Astrocyte (in vitro differentiated cells and primary cell): ENCODE measurements around the gene MICU2. TPM values are rescaled to one million over a fixed set of nuclear protein-coding genes. Genes with fewer than 3 reads are reported as not detected.

Experiments used
- DNase-seq: peaks from one replicate; pipeline ENCODE4 v3.0.0-alpha.2; 2010; ENCODE audit warnings: low read depth
- FAIRE-seq: peaks from 2 replicates; lab custom pipeline; 2011; peaks lifted over from hg19 to GRCh38; lab: Jason Lieb, UNC
- H2AFZ ChIP-seq: 2 replicates; pipeline ENCODE4 v1.6.0; 2012; ENCODE audit warnings: low read depth, low read length, inconsistent platforms
- H3K27ac ChIP-seq: 2 replicates; pipeline ENCODE4 v1.5.1; 2011; ENCODE audit warnings: low read depth, low read length, inconsistent platforms
- H3K27me3 ChIP-seq: 2 replicates; pipeline ENCODE4 v1.6.0; 2011; ENCODE audit warnings: low read length, inconsistent platforms; ENCODE audit not compliant: insufficient read depth
- H3K36me3 ChIP-seq: 2 replicates; pipeline ENCODE4 v1.5.1; 2011; ENCODE audit warnings: low read length, inconsistent platforms; ENCODE audit not compliant: insufficient read depth
- H3K4me1 ChIP-seq: 2 replicates; pipeline ENCODE4 v1.5.1; 2011; ENCODE audit warnings: low read length, inconsistent platforms; ENCODE audit not compliant: insufficient read depth
- H3K4me2 ChIP-seq: 2 replicates; pipeline ENCODE4 v1.6.0; 2012; ENCODE audit warnings: low read length, inconsistent platforms
- H3K4me3 ChIP-seq: 2 replicates; pipeline ENCODE4 v1.5.1; 2011; ENCODE audit warnings: low read depth, mild to moderate bottlenecking, low read length, inconsistent platforms; ENCODE audit not compliant: insufficient read depth
- H3K79me2 ChIP-seq: 2 replicates; pipeline ENCODE4 v1.6.0; 2012; ENCODE audit warnings: mild to moderate bottlenecking, low read length, inconsistent platforms; ENCODE audit not compliant: insufficient read depth
- H3K9ac ChIP-seq: 2 replicates; pipeline ENCODE4 v1.6.0; 2012; ENCODE audit warnings: mild to moderate bottlenecking, low read length, inconsistent platforms
- H3K9me3 ChIP-seq: 2 replicates; pipeline ENCODE4 v1.5.1; 2012; ENCODE audit warnings: low read depth, mild to moderate bottlenecking, low read length, inconsistent platforms; ENCODE audit not compliant: insufficient read depth
- H4K20me1 ChIP-seq: 2 replicates; pipeline ENCODE4 v1.6.0; 2012; ENCODE audit warnings: low read length, inconsistent platforms; ENCODE audit not compliant: insufficient read depth
- H3K27ac Mint-ChIP-seq: one replicate; pipeline ENCODE4 v1.8.0; 2021; ENCODE audit warnings: mild to moderate bottlenecking, mixed read lengths; ENCODE audit not compliant: unreplicated experiment
- H3K27me3 Mint-ChIP-seq: one replicate; pipeline ENCODE4 v1.8.0; 2021; ENCODE audit warnings: low read depth, mixed read lengths; ENCODE audit not compliant: unreplicated experiment
- H3K36me3 Mint-ChIP-seq: one replicate; pipeline ENCODE4 v1.8.0; 2021; ENCODE audit warnings: low read depth, mixed read lengths; ENCODE audit not compliant: unreplicated experiment
- H3K4me1 Mint-ChIP-seq: one replicate; pipeline ENCODE4 v1.8.0; 2021; ENCODE audit warnings: low read depth, mixed read lengths; ENCODE audit not compliant: unreplicated experiment
- H3K4me3 Mint-ChIP-seq: one replicate; pipeline ENCODE4 v1.8.0; 2021; ENCODE audit warnings: mild to moderate bottlenecking, moderate library complexity, mixed read lengths; ENCODE audit not compliant: unreplicated experiment
- H3K9me3 Mint-ChIP-seq: one replicate; pipeline ENCODE4 v1.8.0; 2021; ENCODE audit warnings: mild to moderate bottlenecking, mixed read lengths; ENCODE audit not compliant: unreplicated experiment
- EZH2 ChIP-seq: IDR thresholded peaks from 2 replicates; pipeline ENCODE4 v1.6.1; 2012; ENCODE audit warnings: mild to moderate bottlenecking, low read length, inconsistent platforms; ENCODE audit not compliant: insufficient read depth
- total RNA-seq: library from RNA; stranded (reverse); gene quantifications from 2 replicates; pipeline ENCODE4 v1.2.1, GENCODE V29; 2021
- TF ChIP-seq, protein P1 (sequence below): IDR thresholded peaks from 2 replicates; pipeline ENCODE4 v1.5.1; 2011; ENCODE audit warnings: low read depth, mild to moderate bottlenecking, inconsistent platforms, low read length, moderate library complexity; ENCODE audit not compliant: insufficient read depth

MICU2 gene
- total RNA-seq, 1 donor from 2014 or later = 31.8 TPM

DNA sequence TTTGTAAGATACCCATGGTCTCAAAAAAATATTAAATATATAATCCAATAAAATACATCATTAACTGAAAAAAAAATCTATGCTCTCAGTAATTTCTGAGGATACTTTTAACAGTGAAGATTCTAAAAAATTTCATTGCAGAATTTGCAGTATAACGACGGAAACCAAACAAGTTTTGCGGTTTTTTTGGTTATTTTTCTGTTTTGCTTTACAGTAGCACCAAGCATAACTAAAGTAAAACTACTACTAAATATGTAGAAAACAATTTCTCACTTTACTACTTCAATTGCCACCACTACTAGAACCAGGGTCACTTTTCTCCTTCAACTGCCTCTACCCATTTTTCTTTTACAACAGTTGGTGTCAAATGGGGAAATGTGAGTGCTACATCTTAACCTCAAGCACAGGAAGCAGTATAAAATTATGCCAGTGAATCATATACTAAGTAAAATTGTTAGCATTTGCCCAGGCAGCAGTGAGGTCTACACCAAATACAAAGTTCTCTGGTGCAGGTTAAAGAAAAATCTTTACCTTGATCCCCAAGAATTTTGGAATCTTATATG lies 24.1 kb downstream of the MICU2 start:
- Histone ChIP-seq H4K20me1 (peaks cover 2% of the 10 kb centered on the region), H3K27me3 (no peaks in the 10 kb centered on the region), H3K4me1 (peaks cover 4% of the 10 kb centered on the region), H3K27ac (no peak overlapping the region), H3K9ac (no peak overlapping the region), H3K79me2 (peaks cover 25% of the 10 kb centered on the region), H3K9me3 (no peaks in the 10 kb centered on the region), H3K36me3 (no peaks in the 10 kb centered on the region), H3K4me3 (no peak overlapping the region), H3K4me2 (no peak overlapping the region), H2AFZ (no peak overlapping the region)
- TF ChIP-seq, protein P1, sequence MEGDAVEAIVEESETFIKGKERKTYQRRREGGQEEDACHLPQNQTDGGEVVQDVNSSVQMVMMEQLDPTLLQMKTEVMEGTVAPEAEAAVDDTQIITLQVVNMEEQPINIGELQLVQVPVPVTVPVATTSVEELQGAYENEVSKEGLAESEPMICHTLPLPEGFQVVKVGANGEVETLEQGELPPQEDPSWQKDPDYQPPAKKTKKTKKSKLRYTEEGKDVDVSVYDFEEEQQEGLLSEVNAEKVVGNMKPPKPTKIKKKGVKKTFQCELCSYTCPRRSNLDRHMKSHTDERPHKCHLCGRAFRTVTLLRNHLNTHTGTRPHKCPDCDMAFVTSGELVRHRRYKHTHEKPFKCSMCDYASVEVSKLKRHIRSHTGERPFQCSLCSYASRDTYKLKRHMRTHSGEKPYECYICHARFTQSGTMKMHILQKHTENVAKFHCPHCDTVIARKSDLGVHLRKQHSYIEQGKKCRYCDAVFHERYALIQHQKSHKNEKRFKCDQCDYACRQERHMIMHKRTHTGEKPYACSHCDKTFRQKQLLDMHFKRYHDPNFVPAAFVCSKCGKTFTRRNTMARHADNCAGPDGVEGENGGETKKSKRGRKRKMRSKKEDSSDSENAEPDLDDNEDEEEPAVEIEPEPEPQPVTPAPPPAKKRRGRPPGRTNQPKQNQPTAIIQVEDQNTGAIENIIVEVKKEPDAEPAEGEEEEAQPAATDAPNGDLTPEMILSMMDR = no peak
- no peak for TF ChIP-seq EZH2
- peaks cover 7% of the 10 kb centered on the region for H3K9me3 Mint-ChIP-seq
- no peak for DNase-seq
- FAIRE-seq = no peak
- peaks cover 4% of the 10 kb centered on the region for H3K36me3 Mint-ChIP-seq
- H3K4me3 Mint-ChIP-seq = no peak overlapping the region
- H3K27me3 Mint-ChIP-seq = no peaks in the 10 kb centered on the region
- no peak overlapping the region for H3K27ac Mint-ChIP-seq
- H3K4me1 Mint-ChIP-seq = peaks cover 23% of the 10 kb centered on the region

GRCh38 chr13:21578748-21579147 lies 25.2 kb downstream of the MICU2 start:
- Mint-ChIP-seq H3K9me3 (peaks cover 5% of the 10 kb centered on the region), H3K4me1 (peaks cover 26% of the 10 kb centered on the region), H3K27ac (no peak overlapping the region), H3K36me3 (peaks cover 4% of the 10 kb centered on the region), H3K4me3 (no peak overlapping the region), H3K27me3 (no peaks in the 10 kb centered on the region)
- no peak for TF ChIP-seq EZH2
- TF ChIP-seq, protein P1 = no peak
- FAIRE-seq = no peak
- no peak overlapping the region for H3K27ac ChIP-seq
- no peak for DNase-seq
- peaks cover 28% of the 10 kb centered on the region for H3K79me2 ChIP-seq
- H3K4me3 ChIP-seq = no peak overlapping the region
- no peak overlapping the region for H2AFZ ChIP-seq
- no peak overlapping the region for H3K9ac ChIP-seq
- H3K4me1 ChIP-seq = peaks cover 4% of the 10 kb centered on the region
- no peaks in the 10 kb centered on the region for H4K20me1 ChIP-seq
- H3K4me2 ChIP-seq = no peak overlapping the region
- no peaks in the 10 kb centered on the region for H3K36me3 ChIP-seq
- H3K27me3 ChIP-seq = no peaks in the 10 kb centered on the region
- H3K9me3 ChIP-seq = no peaks in the 10 kb centered on the region

GRCh38 chr13:21576426-21576825 lies 27.5 kb downstream of the MICU2 start:
- Histone ChIP-seq H3K36me3 (no peaks in the 10 kb centered on the region), H3K27me3 (no peaks in the 10 kb centered on the region), H2AFZ (no peak overlapping the region), H3K4me2 (no peak overlapping the region), H3K9me3 (no peaks in the 10 kb centered on the region), H3K4me1 (no peaks in the 10 kb centered on the region), H3K4me3 (no peak overlapping the region), H3K79me2 (peaks cover 27% of the 10 kb centered on the region), H4K20me1 (no peaks in the 10 kb centered on the region), H3K9ac (no peak overlapping the region), H3K27ac (no peak overlapping the region)
- Mint-ChIP-seq H3K27ac (peak overlapping the region; percentile 55), H3K36me3 (no peaks in the 10 kb centered on the region), H3K4me3 (no peak overlapping the region), H3K27me3 (no peaks in the 10 kb centered on the region), H3K4me1 (peaks cover 26% of the 10 kb centered on the region), H3K9me3 (no peaks in the 10 kb centered on the region)
- FAIRE-seq (no peak), DNase-seq (no peak)
- TF ChIP-seq EZH2 = no peak
- TF ChIP-seq, protein P1 = no peak
